OCI-LY3 (cell line): Measurements from ENCODE around the gene TRUB2.

Experiments
- CTCF ChIP-seq: fragments of 200-600, 300-600 bp; sonication (generic); IDR thresholded peaks from 2 replicates; pipeline ENCODE4 v1.5.1; 2014; ENCODE audit warnings: antibody characterized with exemption, low read length, low read depth
- EZH2phosphoT487 ChIP-seq: fragments of 200-600 bp; shearing (Covaris generic); IDR thresholded peaks from 2 replicates; pipeline ENCODE4 v1.6.1; 2018; ENCODE audit warnings: antibody characterized with exemption, mixed run types, low read depth

GRCh38 chr9:128265348-128265847 lies 56.8 kb downstream of the TRUB2 start:
- TF ChIP-seq CTCF = no peak
- no peak for TF ChIP-seq EZH2phosphoT487
